ENCODE measurements around the gene IVL.

DNA sequence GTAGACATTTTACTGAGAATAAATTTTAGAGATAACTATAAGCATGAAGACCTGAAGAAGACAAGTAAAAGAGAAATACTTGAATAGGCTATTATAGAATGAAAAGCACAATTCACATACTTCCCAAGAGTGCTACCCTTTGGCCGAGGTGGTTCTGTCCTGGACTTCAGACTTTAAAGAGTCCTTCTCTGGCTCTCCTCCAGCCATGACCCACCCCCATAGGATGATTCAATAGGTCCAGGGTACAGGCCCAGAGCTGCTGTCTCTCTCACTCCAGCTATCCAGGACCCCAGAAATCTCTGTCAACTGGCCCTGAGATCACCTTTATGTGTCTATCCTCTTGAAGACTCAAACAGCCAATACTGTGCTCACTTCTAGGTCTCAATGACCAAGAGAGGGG, 31.5 kb upstream of the IVL start:
- no peak for TF ChIP-seq RAD21 (IDR thresholded peaks at IDR 0.05; ENCODE audit: low read depth)
- TF ChIP-seq POLR2A (IDR thresholded peaks at IDR 0.05; ENCODE audit: borderline replicate concordance, extremely low read depth, insufficient read depth, insufficient read length) = no peak
- TF ChIP-seq, protein P1, sequence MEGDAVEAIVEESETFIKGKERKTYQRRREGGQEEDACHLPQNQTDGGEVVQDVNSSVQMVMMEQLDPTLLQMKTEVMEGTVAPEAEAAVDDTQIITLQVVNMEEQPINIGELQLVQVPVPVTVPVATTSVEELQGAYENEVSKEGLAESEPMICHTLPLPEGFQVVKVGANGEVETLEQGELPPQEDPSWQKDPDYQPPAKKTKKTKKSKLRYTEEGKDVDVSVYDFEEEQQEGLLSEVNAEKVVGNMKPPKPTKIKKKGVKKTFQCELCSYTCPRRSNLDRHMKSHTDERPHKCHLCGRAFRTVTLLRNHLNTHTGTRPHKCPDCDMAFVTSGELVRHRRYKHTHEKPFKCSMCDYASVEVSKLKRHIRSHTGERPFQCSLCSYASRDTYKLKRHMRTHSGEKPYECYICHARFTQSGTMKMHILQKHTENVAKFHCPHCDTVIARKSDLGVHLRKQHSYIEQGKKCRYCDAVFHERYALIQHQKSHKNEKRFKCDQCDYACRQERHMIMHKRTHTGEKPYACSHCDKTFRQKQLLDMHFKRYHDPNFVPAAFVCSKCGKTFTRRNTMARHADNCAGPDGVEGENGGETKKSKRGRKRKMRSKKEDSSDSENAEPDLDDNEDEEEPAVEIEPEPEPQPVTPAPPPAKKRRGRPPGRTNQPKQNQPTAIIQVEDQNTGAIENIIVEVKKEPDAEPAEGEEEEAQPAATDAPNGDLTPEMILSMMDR (IDR thresholded peaks at IDR 0.05 in 2 of 3, conservative IDR thresholded peaks at IDR 0.05 in 1 of 3; ENCODE audit: borderline replicate concordance in 1 of 3, insufficient read depth in 1 of 3, low read depth in 2 of 3, low read length in 2 of 3) = no peak
- no peak for TF ChIP-seq JUND (IDR thresholded peaks at IDR 0.05)
- TF ChIP-seq, protein P2, sequence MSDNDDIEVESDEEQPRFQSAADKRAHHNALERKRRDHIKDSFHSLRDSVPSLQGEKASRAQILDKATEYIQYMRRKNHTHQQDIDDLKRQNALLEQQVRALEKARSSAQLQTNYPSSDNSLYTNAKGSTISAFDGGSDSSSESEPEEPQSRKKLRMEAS (IDR thresholded peaks at IDR 0.05) = no peak
- no peak for TF ChIP-seq EZH2 (IDR thresholded peaks at IDR 0.05)
- no peak for TF ChIP-seq SIN3A (IDR thresholded peaks at IDR 0.05; ENCODE audit: low read depth)
- TF ChIP-seq SRF (IDR thresholded peaks at IDR 0.05; ENCODE audit: low read depth) = no peak

Data from HCT116 (cell line).